HL-60/S4 treated with retinoic acid at 250 ng/mL for 4 days and 3 days (cell line): ENCODE measurements around the gene DNAH1.

Source experiments
- in situ Hi-C: fragments of 300-500 bp; cut with MboI; formaldehyde crosslinking; loops from 2 replicates; pipeline ENCODE4 v1.7.0; 2022; ENCODE audit warnings: low sequenced_read_pairs

Gene DNAH1

GRCh38 chr3:52354676-52355075, 38.6 kb downstream of the DNAH1 start:
- in situ Hi-C loops = no loop called here

- in situ Hi-C loops = no loop called here
These were observed 39.4 kb downstream of the DNAH1 start for GRCh38 chr3:52355526-52355925.

- in situ Hi-C loops = no loop called here
These were observed 40.0 kb downstream of the DNAH1 start for GRCh38 chr3:52356126-52356525.

GRCh38 chr3:52357151-52358080, 41.3 kb downstream of the DNAH1 start:
- in situ Hi-C loops = no loop called here

GRCh38 chr3:52358362-52358940, 42.3 kb downstream of the DNAH1 start:
- in situ Hi-C loops = no loop called here

- in situ Hi-C loops = no loop called here
These were observed 43.2 kb downstream of the DNAH1 start for GRCh38 chr3:52359116-52359855.

- in situ Hi-C loops = no loop called here
These were observed 44.9 kb downstream of the DNAH1 start for GRCh38 chr3:52361011-52361410.

- in situ Hi-C loops = no loop called here
These were observed 45.3 kb downstream of the DNAH1 start for GRCh38 chr3:52361454-52361853.

GRCh38 chr3:52361898-52362297, 45.8 kb downstream of the DNAH1 start:
- in situ Hi-C loops = no loop called here

- in situ Hi-C loops = no loop called here
These were observed 48.4 kb downstream of the DNAH1 start for GRCh38 chr3:52364322-52365035.

- in situ Hi-C loops = no loop called here
These were observed 50.4 kb downstream of the DNAH1 start for GRCh38 chr3:52366527-52366926.

GRCh38 chr3:52367891-52368880, 52.1 kb downstream of the DNAH1 start:
- in situ Hi-C loops = no loop called here

GRCh38 chr3:52370531-52370930, 54.4 kb downstream of the DNAH1 start:
- in situ Hi-C loops = no loop called here

- in situ Hi-C loops = no loop called here
These were observed 56.8 kb downstream of the DNAH1 start for GRCh38 chr3:52372822-52373504.

- in situ Hi-C loops = no loop called here
These were observed 57.6 kb downstream of the DNAH1 start for GRCh38 chr3:52373676-52374075.

GRCh38 chr3:52374173-52374572, 58.1 kb downstream of the DNAH1 start:
- in situ Hi-C loops = no loop called here

GRCh38 chr3:52379610-52380009, 63.5 kb downstream of the DNAH1 start:
- in situ Hi-C loops = no loop called here

GRCh38 chr3:52380023-52380422, 63.9 kb downstream of the DNAH1 start:
- in situ Hi-C loops = no loop called here

GRCh38 chr3:52381623-52382022, 65.5 kb downstream of the DNAH1 start:
- in situ Hi-C loops = no loop called here
